Neural cell (in vitro differentiated cells): ENCODE measurements around the gene CLASP2. TPM values are rescaled to one million over a fixed set of nuclear protein-coding genes. Genes with fewer than 3 reads are reported as not detected.

ENCODE experiments used
- H2AFZ ChIP-seq: fragments of 200-600, 300-800 bp; sonication (generic), shearing (Covaris generic); 2 replicates; pipeline ENCODE4 v1.6.0; 2014; ENCODE audit warnings: low read depth, mild to moderate bottlenecking, antibody characterized with exemption, low read length, moderate library complexity
- H3F3A ChIP-seq: fragments of 200-600 bp; shearing (Covaris generic); 2 replicates; pipeline ENCODE4 v1.6.1; 2016; ENCODE audit warnings: mild to moderate bottlenecking, moderate library complexity, mixed read lengths, antibody characterized with exemption, low read length; ENCODE audit not compliant: insufficient read depth, poor library complexity, severe bottlenecking
- H3K27ac ChIP-seq: fragments of 200-600, 300-800 bp; sonication (generic), shearing (Covaris generic); 2 replicates; pipeline ENCODE4 v1.5.1; 2014; ENCODE audit warnings: mild to moderate bottlenecking, low read length, moderate library complexity
- H3K27me3 ChIP-seq: fragments of 300-800, 200-600 bp; sonication (generic), shearing (Covaris generic); 2 replicates; pipeline ENCODE4 v1.6.0; 2014; ENCODE audit warnings: mild to moderate bottlenecking, low read depth, low read length, moderate library complexity; ENCODE audit not compliant: insufficient read depth
- H3K36me3 ChIP-seq: fragments of 300-800, 200-600 bp; sonication (generic), shearing (Covaris generic); 2 replicates; pipeline ENCODE4 v1.5.1; 2014; ENCODE audit warnings: mild to moderate bottlenecking, antibody characterized with exemption, low read length, moderate library complexity; ENCODE audit not compliant: insufficient read depth
- H3K4me2 ChIP-seq: fragments of 300-800, 200-600 bp; sonication (generic), shearing (Covaris generic); 2 replicates; pipeline ENCODE4 v1.6.0; 2014; ENCODE audit warnings: mild to moderate bottlenecking, low read length
- H3K4me3 ChIP-seq: fragments of 300-800, 200-600 bp; sonication (generic), shearing (Covaris generic); 2 replicates; pipeline ENCODE4 v1.5.1; 2014; ENCODE audit warnings: mild to moderate bottlenecking, low read length, moderate library complexity
- H3K79me2 ChIP-seq: fragments of 200-600 bp; shearing (Covaris generic); replicated peaks from 2 replicates; pipeline ENCODE4 v1.6.0; 2014; ENCODE audit warnings: mild to moderate bottlenecking, low read length, moderate library complexity; ENCODE audit not compliant: insufficient read depth
- H3K9ac ChIP-seq: fragments of 300-800, 200-600 bp; sonication (generic), shearing (Covaris generic); 2 replicates; pipeline ENCODE4 v1.6.1; 2016; ENCODE audit warnings: mild to moderate bottlenecking, low read length, mixed read lengths
- H3K9me2 ChIP-seq: fragments of 200-600 bp; shearing (Covaris generic); 2 replicates; pipeline ENCODE4 v1.6.1; 2016; ENCODE audit warnings: mild to moderate bottlenecking, low read length, mixed read lengths; ENCODE audit not compliant: insufficient read depth
- H3K9me3 ChIP-seq: fragments of 200-600, 300-800 bp; sonication (generic), shearing (Covaris generic); 2 replicates; pipeline ENCODE4 v1.6.1; 2016; ENCODE audit warnings: mild to moderate bottlenecking, mixed run types, low read length, moderate library complexity, mixed read lengths
- H4K20me1 ChIP-seq: fragments of 200-600 bp; shearing (Covaris generic); 2 replicates; pipeline ENCODE4 v1.6.1; 2016; ENCODE audit warnings: mild to moderate bottlenecking, mixed run types; ENCODE audit not compliant: insufficient read depth
- EP300 ChIP-seq: fragments of 450-650 bp; conservative IDR thresholded peaks from 2 replicates; pipeline ENCODE4 v1.6.1; 2014; ENCODE audit warnings: antibody characterized with exemption, mild to moderate bottlenecking, moderate library complexity; ENCODE audit not compliant: poor library complexity, severe bottlenecking
- EZH2 ChIP-seq: fragments of 200-600, 300-800 bp; shearing (Covaris generic), sonication (generic); IDR thresholded peaks from 2 replicates; pipeline ENCODE4 v1.6.1; 2014; ENCODE audit warnings: antibody characterized with exemption, low read length, borderline replicate concordance, mild to moderate bottlenecking; ENCODE audit not compliant: insufficient read depth, poor library complexity, severe bottlenecking
- MXI1 ChIP-seq: fragments of 450-650 bp; conservative IDR thresholded peaks from 2 replicates; pipeline ENCODE4 v1.6.1; 2014; ENCODE audit warnings: antibody characterized with exemption, mild to moderate bottlenecking; ENCODE audit not compliant: poor library complexity, severe bottlenecking
- POLR2AphosphoS5 ChIP-seq: IDR thresholded peaks from 2 replicates; pipeline ENCODE4 v1.6.1; 2012
- RAD21 ChIP-seq: fragments of 450-650 bp; conservative IDR thresholded peaks from 2 replicates; pipeline ENCODE4 v1.6.1; 2014; ENCODE audit warnings: antibody characterized with exemption, mild to moderate bottlenecking, moderate library complexity
- SMC3 ChIP-seq: fragments of 450-650 bp; conservative IDR thresholded peaks from 2 replicates; pipeline ENCODE4 v1.6.1; 2014; ENCODE audit warnings: antibody characterized with exemption, mild to moderate bottlenecking, moderate library complexity; ENCODE audit not compliant: poor library complexity
- TAF1 ChIP-seq: IDR thresholded peaks from 2 replicates; pipeline ENCODE4 v1.6.1; 2012; ENCODE audit warnings: low read depth
- polyA plus RNA-seq: library from polyadenylated mRNA; depleted of rRNA; stranded (reverse); fragments of >200 nt; gene quantifications from 2 replicates; pipeline ENCODE4 v1.2.3, GENCODE V29; 2014
- TF ChIP-seq, protein P1 (sequence below): fragments of 450-650 bp; IDR thresholded peaks from 2 replicates; pipeline ENCODE4 v1.5.1; 2014; ENCODE audit warnings: antibody characterized with exemption, mild to moderate bottlenecking, moderate library complexity; ENCODE audit not compliant: poor library complexity, severe bottlenecking
- TF ChIP-seq, protein P2 (sequence below): IDR thresholded peaks from 2 replicates; pipeline ENCODE4 v1.6.1; 2012; ENCODE audit warnings: borderline replicate concordance

The CLASP2 gene
- polyA plus RNA-seq, 1 donor from 2014 or later: 938 TPM

DNA sequence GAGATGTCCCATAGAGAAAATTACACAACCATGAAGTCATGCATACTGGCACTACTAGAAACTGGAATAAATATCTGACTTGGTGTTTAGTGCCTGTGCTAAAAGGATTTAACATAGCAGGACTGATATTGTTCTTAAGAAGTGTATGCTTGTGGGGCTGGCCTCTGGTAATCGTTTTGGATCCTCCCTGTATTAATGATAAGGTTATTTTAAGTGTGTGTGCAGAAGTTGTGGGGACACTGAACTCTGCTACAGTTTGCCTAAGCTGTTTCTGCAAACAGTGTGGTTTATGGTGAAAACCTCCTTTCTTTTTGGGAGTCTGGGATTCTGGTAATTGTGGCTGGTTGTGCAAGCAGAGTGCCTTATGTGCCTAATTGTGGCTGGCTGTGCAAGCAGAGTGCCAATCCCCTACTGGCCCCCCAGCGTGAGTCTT, 120.8 kb downstream of the CLASP2 start:
- Histone ChIP-seq H3F3A (no peaks in the 10 kb centered on the region), H3K9me2 (no peaks in the 10 kb centered on the region), H3K9ac (no peak overlapping the region), H3K27me3 (no peaks in the 10 kb centered on the region), H4K20me1 (no peaks in the 10 kb centered on the region), H3K9me3 (no peaks in the 10 kb centered on the region), H2AFZ (no peak overlapping the region), H3K4me2 (no peak overlapping the region), H3K36me3 (peaks cover 18% of the 10 kb centered on the region), H3K79me2 (no peaks in the 10 kb centered on the region), H3K4me3 (no peak overlapping the region), H3K27ac (no peak overlapping the region)
- TF ChIP-seq, protein P1, sequence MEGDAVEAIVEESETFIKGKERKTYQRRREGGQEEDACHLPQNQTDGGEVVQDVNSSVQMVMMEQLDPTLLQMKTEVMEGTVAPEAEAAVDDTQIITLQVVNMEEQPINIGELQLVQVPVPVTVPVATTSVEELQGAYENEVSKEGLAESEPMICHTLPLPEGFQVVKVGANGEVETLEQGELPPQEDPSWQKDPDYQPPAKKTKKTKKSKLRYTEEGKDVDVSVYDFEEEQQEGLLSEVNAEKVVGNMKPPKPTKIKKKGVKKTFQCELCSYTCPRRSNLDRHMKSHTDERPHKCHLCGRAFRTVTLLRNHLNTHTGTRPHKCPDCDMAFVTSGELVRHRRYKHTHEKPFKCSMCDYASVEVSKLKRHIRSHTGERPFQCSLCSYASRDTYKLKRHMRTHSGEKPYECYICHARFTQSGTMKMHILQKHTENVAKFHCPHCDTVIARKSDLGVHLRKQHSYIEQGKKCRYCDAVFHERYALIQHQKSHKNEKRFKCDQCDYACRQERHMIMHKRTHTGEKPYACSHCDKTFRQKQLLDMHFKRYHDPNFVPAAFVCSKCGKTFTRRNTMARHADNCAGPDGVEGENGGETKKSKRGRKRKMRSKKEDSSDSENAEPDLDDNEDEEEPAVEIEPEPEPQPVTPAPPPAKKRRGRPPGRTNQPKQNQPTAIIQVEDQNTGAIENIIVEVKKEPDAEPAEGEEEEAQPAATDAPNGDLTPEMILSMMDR: no peak
- TF ChIP-seq, protein P2, sequence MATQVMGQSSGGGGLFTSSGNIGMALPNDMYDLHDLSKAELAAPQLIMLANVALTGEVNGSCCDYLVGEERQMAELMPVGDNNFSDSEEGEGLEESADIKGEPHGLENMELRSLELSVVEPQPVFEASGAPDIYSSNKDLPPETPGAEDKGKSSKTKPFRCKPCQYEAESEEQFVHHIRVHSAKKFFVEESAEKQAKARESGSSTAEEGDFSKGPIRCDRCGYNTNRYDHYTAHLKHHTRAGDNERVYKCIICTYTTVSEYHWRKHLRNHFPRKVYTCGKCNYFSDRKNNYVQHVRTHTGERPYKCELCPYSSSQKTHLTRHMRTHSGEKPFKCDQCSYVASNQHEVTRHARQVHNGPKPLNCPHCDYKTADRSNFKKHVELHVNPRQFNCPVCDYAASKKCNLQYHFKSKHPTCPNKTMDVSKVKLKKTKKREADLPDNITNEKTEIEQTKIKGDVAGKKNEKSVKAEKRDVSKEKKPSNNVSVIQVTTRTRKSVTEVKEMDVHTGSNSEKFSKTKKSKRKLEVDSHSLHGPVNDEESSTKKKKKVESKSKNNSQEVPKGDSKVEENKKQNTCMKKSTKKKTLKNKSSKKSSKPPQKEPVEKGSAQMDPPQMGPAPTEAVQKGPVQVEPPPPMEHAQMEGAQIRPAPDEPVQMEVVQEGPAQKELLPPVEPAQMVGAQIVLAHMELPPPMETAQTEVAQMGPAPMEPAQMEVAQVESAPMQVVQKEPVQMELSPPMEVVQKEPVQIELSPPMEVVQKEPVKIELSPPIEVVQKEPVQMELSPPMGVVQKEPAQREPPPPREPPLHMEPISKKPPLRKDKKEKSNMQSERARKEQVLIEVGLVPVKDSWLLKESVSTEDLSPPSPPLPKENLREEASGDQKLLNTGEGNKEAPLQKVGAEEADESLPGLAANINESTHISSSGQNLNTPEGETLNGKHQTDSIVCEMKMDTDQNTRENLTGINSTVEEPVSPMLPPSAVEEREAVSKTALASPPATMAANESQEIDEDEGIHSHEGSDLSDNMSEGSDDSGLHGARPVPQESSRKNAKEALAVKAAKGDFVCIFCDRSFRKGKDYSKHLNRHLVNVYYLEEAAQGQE: no peak
- TF ChIP-seq EZH2 (no peak), RAD21 (no peak), EP300 (no peak), SMC3 (no peak), TAF1 (no peak), MXI1 (no peak), POLR2AphosphoS5 (no peak)

DNA sequence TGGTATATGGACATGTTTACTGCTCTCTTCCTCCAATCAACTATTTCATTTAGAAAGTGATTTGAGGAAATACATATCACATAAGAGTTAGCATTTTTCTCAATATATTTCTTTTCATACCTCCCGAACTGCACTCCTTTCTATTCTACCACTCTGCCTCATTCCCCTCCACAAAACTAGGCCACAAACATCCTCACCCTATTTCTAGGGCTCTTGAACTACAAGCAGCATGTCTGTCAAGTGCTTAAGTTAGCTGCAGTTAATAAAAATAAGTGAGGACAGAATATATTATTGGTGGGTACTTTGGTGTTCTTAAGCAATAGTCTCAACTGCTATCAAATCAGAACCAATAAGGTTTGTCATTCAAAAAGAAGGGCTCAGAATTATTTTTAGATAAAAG, 125.1 kb downstream of the CLASP2 start:
- Histone ChIP-seq H3K9me3 (no peaks in the 10 kb centered on the region), H3K27ac (no peak overlapping the region)

More for the DNA sequence above, 125.1 kb downstream of the CLASP2 start:
- Histone ChIP-seq H3K79me2 (no peaks in the 10 kb centered on the region), H3K36me3 (peaks cover 39% of the 10 kb centered on the region), H3K4me3 (no peak overlapping the region), H4K20me1 (no peaks in the 10 kb centered on the region), H3K9me2 (no peaks in the 10 kb centered on the region), H3K4me2 (no peak overlapping the region), H2AFZ (no peak overlapping the region), H3F3A (no peaks in the 10 kb centered on the region), H3K27me3 (no peaks in the 10 kb centered on the region), H3K9ac (no peak overlapping the region)
- TF ChIP-seq SMC3: no peak
- no peak for TF ChIP-seq RAD21
- no peak for TF ChIP-seq EP300
- TF ChIP-seq POLR2AphosphoS5: no peak
- no peak for TF ChIP-seq MXI1
- TF ChIP-seq, protein P1: no peak
- TF ChIP-seq, protein P2: no peak
- TF ChIP-seq EZH2: no peak
- TF ChIP-seq TAF1: no peak
